ENCODE data around the gene MRPL57.

MRPL57 gene

DNA sequence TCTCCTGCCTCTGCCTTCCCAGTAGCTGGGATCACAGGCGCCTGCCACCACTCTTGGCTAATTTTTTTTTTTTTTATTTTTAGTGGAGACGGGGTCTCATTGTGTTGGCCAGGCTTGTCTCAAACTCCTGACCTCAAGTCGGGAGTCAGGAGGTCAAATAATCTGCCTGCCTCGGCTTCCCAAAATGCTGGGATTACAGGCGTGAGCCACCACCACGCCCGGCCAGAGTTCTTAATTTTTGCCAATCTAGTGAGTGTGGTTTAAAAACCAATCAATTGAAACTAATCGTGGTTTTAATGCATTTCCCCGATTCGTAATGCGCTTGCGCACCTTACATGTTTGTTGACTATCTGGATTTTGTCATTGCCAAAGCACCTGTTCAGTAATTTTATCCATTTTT is 37.1 kb upstream of the MRPL57 start:
- Histone ChIP-seq H3K9ac (ENCODE audit: insufficient read length, low read depth) (peak overlapping the region; percentile 97), H3K36me3 (ENCODE audit: insufficient read depth, insufficient read length, low read length) (peaks cover 21% of the 10 kb centered on the region), H3K4me3 (ENCODE audit: insufficient read length, low read depth) (peak overlapping the region; percentile 92), H3K27me3 (ENCODE audit: insufficient read depth, insufficient read length) (no peaks in the 10 kb centered on the region), H3K9me3 (ENCODE audit: insufficient read depth, low read length) (no peaks in the 10 kb centered on the region), H3K4me1 (ENCODE audit: insufficient read depth, insufficient read length) (no peaks in the 10 kb centered on the region)
- TF ChIP-seq YY1 (IDR thresholded peaks at IDR 0.05; ENCODE audit: insufficient read depth, insufficient read length): no peak
- TF ChIP-seq ZNF274 (IDR thresholded peaks at IDR 0.05; ENCODE audit: low read depth, low read length): no peak
- TF ChIP-seq SUZ12 (IDR thresholded peaks at IDR 0.05; ENCODE audit: extremely low read depth, insufficient read depth, insufficient read length): no peak
- DNase-seq (ENCODE audit: low read depth, low spot score): no peak

DNA sequence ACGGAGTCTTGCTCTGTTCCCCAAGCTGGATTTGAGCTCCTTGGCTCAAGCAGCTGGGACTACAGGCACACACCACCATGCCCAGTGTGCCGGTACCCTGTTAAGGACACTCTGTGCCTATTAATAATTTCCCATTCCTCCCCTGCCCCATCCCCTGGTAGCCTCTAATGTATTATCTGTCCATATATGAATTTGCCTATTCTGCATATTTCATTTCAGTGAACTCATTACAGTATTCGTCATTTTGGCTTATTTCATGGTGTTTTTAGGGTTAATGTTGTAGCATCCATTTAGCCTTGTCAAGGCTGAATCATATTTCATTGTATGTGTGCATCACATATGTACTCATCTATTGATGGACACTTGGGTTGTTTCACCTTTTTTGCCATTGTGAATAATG is 33.7 kb upstream of the MRPL57 start:
- H3K4me3 ChIP-seq (ENCODE audit: insufficient read length, low read depth): no peak overlapping the region
- no peaks in the 10 kb centered on the region for H3K4me1 ChIP-seq (ENCODE audit: insufficient read depth, insufficient read length)
- H3K9ac ChIP-seq (ENCODE audit: insufficient read length, low read depth): no peak overlapping the region
- H3K9me3 ChIP-seq (ENCODE audit: insufficient read depth, low read length): no peaks in the 10 kb centered on the region
- TF ChIP-seq YY1 (IDR thresholded peaks at IDR 0.05; ENCODE audit: insufficient read depth, insufficient read length) (no peak), SUZ12 (IDR thresholded peaks at IDR 0.05; ENCODE audit: extremely low read depth, insufficient read depth, insufficient read length) (no peak), ZNF274 (IDR thresholded peaks at IDR 0.05; ENCODE audit: low read depth, low read length) (no peak)
- H3K27me3 ChIP-seq (ENCODE audit: insufficient read depth, insufficient read length): no peaks in the 10 kb centered on the region
- no peak for DNase-seq (ENCODE audit: low read depth, low spot score)
- H3K36me3 ChIP-seq (ENCODE audit: insufficient read depth, insufficient read length, low read length): peaks cover 45% of the 10 kb centered on the region

DNA sequence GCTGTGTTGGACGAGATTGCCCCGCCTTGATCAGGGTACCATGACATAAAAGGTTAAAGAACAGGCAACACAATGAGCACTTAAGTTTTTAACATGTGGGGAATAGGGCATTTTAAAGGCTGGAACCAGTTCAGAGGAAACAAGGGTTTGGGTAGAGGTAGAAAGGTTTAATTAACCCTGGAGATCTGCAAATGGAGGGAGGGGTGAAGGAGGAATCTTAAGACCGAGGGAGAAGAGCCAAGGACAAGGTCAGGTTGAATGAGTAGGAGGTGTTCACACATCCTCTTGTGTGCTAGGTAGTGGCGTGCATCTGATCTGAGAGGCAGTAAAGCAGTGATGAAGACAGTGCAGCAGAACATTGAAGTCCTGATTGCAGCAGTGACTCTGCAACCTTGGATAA is 28.6 kb upstream of the MRPL57 start:
- no peak for DNase-seq (ENCODE audit: low read depth, low spot score)
- Histone ChIP-seq H3K36me3 (ENCODE audit: insufficient read depth, insufficient read length, low read length) (peaks cover 37% of the 10 kb centered on the region), H3K4me3 (ENCODE audit: insufficient read length, low read depth) (no peak overlapping the region), H3K9ac (ENCODE audit: insufficient read length, low read depth) (no peak overlapping the region), H3K9me3 (ENCODE audit: insufficient read depth, low read length) (no peaks in the 10 kb centered on the region), H3K27me3 (ENCODE audit: insufficient read depth, insufficient read length) (no peaks in the 10 kb centered on the region), H3K4me1 (ENCODE audit: insufficient read depth, insufficient read length) (no peaks in the 10 kb centered on the region)
- TF ChIP-seq ZNF274 (IDR thresholded peaks at IDR 0.05; ENCODE audit: low read depth, low read length) (no peak), YY1 (IDR thresholded peaks at IDR 0.05; ENCODE audit: insufficient read depth, insufficient read length) (no peak), SUZ12 (IDR thresholded peaks at IDR 0.05; ENCODE audit: extremely low read depth, insufficient read depth, insufficient read length) (no peak)

DNA sequence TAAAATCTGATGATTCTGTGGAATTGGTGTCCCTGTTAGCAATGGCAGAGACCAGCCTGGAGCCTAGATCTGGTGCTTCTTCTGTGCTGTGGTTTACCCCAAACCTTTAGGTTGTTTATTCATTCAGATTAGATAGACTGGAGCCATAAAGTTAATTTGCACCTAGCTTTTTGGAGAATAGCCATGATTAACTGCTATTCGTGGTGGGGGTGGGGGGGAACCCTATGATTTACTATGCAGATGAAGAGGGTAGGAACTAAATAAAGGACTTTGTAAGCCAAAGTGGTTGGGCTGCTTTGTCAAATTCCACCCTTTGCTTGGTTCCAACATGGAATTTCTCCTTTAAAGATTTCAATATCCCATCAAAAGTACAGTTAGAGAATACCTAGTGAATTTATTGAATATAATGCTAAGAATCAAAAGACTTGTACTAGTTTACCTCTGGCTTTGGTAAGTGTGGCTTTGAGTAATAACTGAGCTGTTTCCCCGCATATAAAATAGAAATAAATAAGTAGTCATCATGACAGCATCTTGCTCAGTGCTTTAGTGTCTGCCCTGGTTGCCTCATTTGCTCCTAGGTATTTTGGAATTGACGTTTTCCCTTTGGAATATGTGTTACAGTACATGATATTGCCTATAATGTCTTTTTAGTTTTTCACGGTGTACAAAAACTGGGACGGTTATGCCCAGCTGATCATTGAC is 27.8 kb upstream of the MRPL57 start:
- H3K36me3 ChIP-seq (ENCODE audit: insufficient read depth, insufficient read length, low read length): peaks cover 28% of the 10 kb centered on the region

DNA sequence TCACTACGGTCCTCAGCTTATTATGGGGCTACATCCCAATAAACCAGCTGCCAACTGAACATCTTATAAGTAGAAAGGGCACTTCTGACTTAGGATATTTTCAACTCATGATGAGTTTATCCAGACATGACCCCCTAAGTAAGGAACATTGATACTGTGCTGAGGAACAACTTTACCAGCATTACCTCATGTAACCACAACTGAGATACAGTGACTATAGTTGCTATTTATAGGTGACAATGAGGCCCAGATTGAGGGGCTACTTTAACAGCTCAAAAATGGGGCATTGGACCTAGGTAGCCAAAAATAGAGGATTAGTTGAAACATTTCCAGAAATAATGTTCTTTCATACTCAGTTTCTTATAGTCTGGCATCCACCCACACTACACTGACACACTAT is 26.9 kb upstream of the MRPL57 start:
- no peaks in the 10 kb centered on the region for H3K9me3 ChIP-seq (ENCODE audit: insufficient read depth, low read length)
- no peaks in the 10 kb centered on the region for H3K4me1 ChIP-seq (ENCODE audit: insufficient read depth, insufficient read length)
- TF ChIP-seq ZNF274 (IDR thresholded peaks at IDR 0.05; ENCODE audit: low read depth, low read length) (no peak), SUZ12 (IDR thresholded peaks at IDR 0.05; ENCODE audit: extremely low read depth, insufficient read depth, insufficient read length) (no peak), YY1 (IDR thresholded peaks at IDR 0.05; ENCODE audit: insufficient read depth, insufficient read length) (no peak)
- H3K4me3 ChIP-seq (ENCODE audit: insufficient read length, low read depth): no peak overlapping the region
- peaks cover 28% of the 10 kb centered on the region for H3K36me3 ChIP-seq (ENCODE audit: insufficient read depth, insufficient read length, low read length)
- H3K9ac ChIP-seq (ENCODE audit: insufficient read length, low read depth): no peak overlapping the region
- no peak for DNase-seq (ENCODE audit: low read depth, low spot score)
- H3K27me3 ChIP-seq (ENCODE audit: insufficient read depth, insufficient read length): no peaks in the 10 kb centered on the region

More for the DNA sequence above, 27.8 kb upstream of the MRPL57 start:
- Histone ChIP-seq H3K9me3 (ENCODE audit: insufficient read depth, low read length) (no peaks in the 10 kb centered on the region), H3K9ac (ENCODE audit: insufficient read length, low read depth) (no peak overlapping the region), H3K27me3 (ENCODE audit: insufficient read depth, insufficient read length) (no peaks in the 10 kb centered on the region), H3K4me1 (ENCODE audit: insufficient read depth, insufficient read length) (no peaks in the 10 kb centered on the region), H3K4me3 (ENCODE audit: insufficient read length, low read depth) (no peak overlapping the region)
- DNase-seq (ENCODE audit: low read depth, low spot score): no peak
- TF ChIP-seq SUZ12 (IDR thresholded peaks at IDR 0.05; ENCODE audit: extremely low read depth, insufficient read depth, insufficient read length) (no peak), YY1 (IDR thresholded peaks at IDR 0.05; ENCODE audit: insufficient read depth, insufficient read length) (no peak), ZNF274 (IDR thresholded peaks at IDR 0.05; ENCODE audit: low read depth, low read length) (no peak)

DNA sequence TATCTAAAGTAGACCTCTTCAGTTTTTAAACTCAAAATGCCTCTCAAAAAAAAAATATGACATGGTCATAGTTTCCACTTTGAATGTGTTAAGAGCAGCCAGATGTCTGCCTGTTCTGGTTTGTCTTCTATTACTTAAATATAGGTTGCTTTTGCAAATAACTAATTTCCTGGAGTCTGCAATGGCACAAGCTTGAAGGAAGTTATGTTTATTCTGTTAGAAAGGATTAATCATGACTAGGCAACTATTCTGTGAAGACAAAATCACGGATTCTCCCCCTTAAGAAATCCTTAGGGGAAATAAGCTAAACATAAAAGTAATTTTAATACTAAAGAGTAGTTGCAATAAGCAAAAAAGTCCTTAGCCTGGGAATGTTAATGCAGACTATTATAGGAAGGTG is 26.4 kb upstream of the MRPL57 start:
- Histone ChIP-seq H3K27me3 (ENCODE audit: insufficient read depth, insufficient read length) (no peaks in the 10 kb centered on the region), H3K36me3 (ENCODE audit: insufficient read depth, insufficient read length, low read length) (peaks cover 32% of the 10 kb centered on the region), H3K4me3 (ENCODE audit: insufficient read length, low read depth) (no peak overlapping the region), H3K4me1 (ENCODE audit: insufficient read depth, insufficient read length) (no peaks in the 10 kb centered on the region), H3K9ac (ENCODE audit: insufficient read length, low read depth) (no peak overlapping the region), H3K9me3 (ENCODE audit: insufficient read depth, low read length) (no peaks in the 10 kb centered on the region)
- TF ChIP-seq YY1 (IDR thresholded peaks at IDR 0.05; ENCODE audit: insufficient read depth, insufficient read length) (no peak), ZNF274 (IDR thresholded peaks at IDR 0.05; ENCODE audit: low read depth, low read length) (no peak), SUZ12 (IDR thresholded peaks at IDR 0.05; ENCODE audit: extremely low read depth, insufficient read depth, insufficient read length) (no peak)
- DNase-seq (ENCODE audit: low read depth, low spot score): no peak

DNA sequence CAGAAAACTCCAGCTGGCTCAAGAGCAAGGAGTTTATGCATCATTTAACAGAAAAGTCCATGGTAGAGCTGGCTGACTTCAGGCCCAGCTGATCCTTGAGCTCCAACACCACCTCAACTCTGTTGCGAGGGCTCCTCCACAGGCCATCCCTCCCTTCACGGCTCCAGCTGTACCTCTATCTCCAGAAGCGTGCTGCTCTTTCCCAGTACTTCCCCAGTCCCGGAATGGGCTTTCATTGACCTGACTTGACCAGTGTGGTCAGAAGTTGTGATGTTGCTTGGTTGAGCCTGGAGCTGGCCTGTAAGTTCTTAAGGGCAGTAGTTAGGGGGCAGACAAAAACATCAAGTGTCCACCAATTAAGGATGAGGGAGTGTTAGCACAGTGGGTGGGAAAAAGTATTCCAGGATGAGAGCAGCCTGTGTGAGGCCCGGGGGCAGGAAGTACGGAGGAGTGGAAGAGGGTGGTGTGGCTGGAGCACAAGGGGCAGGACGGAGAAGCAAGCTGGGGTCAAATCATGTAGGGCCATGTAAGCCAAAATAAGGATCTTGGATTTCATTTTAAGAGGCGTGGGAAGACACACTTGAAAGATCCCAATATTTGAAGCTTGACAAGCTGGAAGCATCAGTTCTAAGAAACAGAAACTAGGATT is 24.1 kb upstream of the MRPL57 start:
- H3K9me3 ChIP-seq (ENCODE audit: insufficient read depth, low read length): no peaks in the 10 kb centered on the region
- no peak for TF ChIP-seq ZNF274 (IDR thresholded peaks at IDR 0.05; ENCODE audit: low read depth, low read length)
- no peaks in the 10 kb centered on the region for H3K4me1 ChIP-seq (ENCODE audit: insufficient read depth, insufficient read length)
- no peak for DNase-seq (ENCODE audit: low read depth, low spot score)
- no peak overlapping the region for H3K9ac ChIP-seq (ENCODE audit: insufficient read length, low read depth)
- H3K4me3 ChIP-seq (ENCODE audit: insufficient read length, low read depth): no peak overlapping the region
- no peaks in the 10 kb centered on the region for H3K27me3 ChIP-seq (ENCODE audit: insufficient read depth, insufficient read length)
- H3K36me3 ChIP-seq (ENCODE audit: insufficient read depth, insufficient read length, low read length): peaks cover 27% of the 10 kb centered on the region
